ENCODE measurements around the gene NTHL1. TPM values are rescaled to one million over a fixed set of nuclear protein-coding genes. Genes with fewer than 3 reads are reported as not detected.

Gene NTHL1
- total and polyA plus RNA-seq, 2 of the 13 experiments (the other 11 are each of a cell fraction or from before 2014, with no cell fraction given) = 47.5 to 64.9 TPM

DNA sequence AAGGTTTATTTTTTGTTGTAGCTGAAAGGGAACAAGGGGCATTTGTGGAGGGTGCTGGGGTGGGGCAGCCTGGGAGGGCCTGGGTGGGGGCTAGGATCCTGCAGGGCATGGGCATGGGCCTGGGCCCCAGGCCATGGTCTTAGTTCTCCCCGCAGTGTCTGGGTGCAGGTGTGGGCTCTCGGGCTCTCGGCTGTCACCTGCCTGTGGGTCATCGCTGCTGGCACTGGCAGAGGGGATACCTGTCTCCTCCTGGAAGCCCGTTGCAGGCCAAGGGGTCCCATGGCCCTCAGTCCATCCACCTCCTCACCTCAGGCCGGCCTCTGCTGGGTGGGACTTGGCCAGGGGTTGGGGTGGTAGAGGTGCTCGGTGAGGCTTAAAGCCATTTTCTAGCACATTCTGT, 30.5 kb upstream of the NTHL1 start:
- Histone ChIP-seq H3K36me3 (replicated peaks in 1 of 2; ENCODE audit: control insufficient read depth in 1 of 2, insufficient read depth in 2 of 2, low read length in 2 of 2) (peaks cover 13 to 25% of the 10 kb centered on the region in 2 experiments; a peak in 3 of 5 replicates), H3K79me2 (ENCODE audit: insufficient read depth, low read length) (no peaks in the 10 kb centered on the region), H3K27ac (ENCODE audit: extremely low read length, insufficient read depth, low read length) (no peak overlapping the region), H3K4me2 (ENCODE audit: low read depth, low read length) (no peak overlapping the region), H2AFZ (ENCODE audit: low read length) (no peak overlapping the region), H3K27me3 (ENCODE audit: control insufficient read depth in 1 of 2, insufficient read depth in 2 of 2, low read length in 2 of 2) (no peaks in the 10 kb centered on the region), H3K9me3 (ENCODE audit: low read length) (no peaks in the 10 kb centered on the region), H3K4me1 (ENCODE audit: insufficient read depth, low read length) (no peaks in the 10 kb centered on the region), H3K4me3 (replicated peaks in 1 of 3; ENCODE audit: insufficient read depth in 1 of 3, low read depth in 2 of 3, low read length in 3 of 3) (no peak overlapping the region), H3K9ac (ENCODE audit: insufficient read depth, low read depth, low read length) (no peak overlapping the region), H4K20me1 (ENCODE audit: insufficient read depth, low read length) (no peaks in the 10 kb centered on the region)
- POLR2A ChIA-PET = no interaction called here
- CTCF ChIA-PET (ENCODE audit: low intra/inter-chr PET ratio, low total read pairs) = no interaction called here
- FAIRE-seq (no peak), DNase-seq (ENCODE audit: low spot score) (no peak), ATAC-seq (no peak)
- WGBS (ENCODE audit: low lambda C conversion rate) = 83% methylated on average over 1 of the region's 7 CpGs
- no TSS peak for BruUV-seq (replicated peaks)
- in situ Hi-C loops (cut with HindIII; ENCODE audit: extremely low pct_ligation_motif_present, low pct_unique_long_range_greater_than_20kb) (no loop called here), intact Hi-C loops (cut with micrococcal nuclease; ENCODE audit: unreplicated experiment) (no loop called here)
- TF ChIP-seq ZNF678 (CRISPR knock-in tag; IDR thresholded peaks at IDR 0.05) (no peak), AKAP8 (CRISPR knock-in tag; IDR thresholded peaks at IDR 0.05) (no peak), ZNF546 (CRISPR knock-in tag; conservative IDR thresholded peaks at IDR 0.05) (no peak), POLR2G (IDR thresholded peaks at IDR 0.05; ENCODE audit: low read depth, low read length) (no peak)
- TF ChIP-seq, protein P1, sequence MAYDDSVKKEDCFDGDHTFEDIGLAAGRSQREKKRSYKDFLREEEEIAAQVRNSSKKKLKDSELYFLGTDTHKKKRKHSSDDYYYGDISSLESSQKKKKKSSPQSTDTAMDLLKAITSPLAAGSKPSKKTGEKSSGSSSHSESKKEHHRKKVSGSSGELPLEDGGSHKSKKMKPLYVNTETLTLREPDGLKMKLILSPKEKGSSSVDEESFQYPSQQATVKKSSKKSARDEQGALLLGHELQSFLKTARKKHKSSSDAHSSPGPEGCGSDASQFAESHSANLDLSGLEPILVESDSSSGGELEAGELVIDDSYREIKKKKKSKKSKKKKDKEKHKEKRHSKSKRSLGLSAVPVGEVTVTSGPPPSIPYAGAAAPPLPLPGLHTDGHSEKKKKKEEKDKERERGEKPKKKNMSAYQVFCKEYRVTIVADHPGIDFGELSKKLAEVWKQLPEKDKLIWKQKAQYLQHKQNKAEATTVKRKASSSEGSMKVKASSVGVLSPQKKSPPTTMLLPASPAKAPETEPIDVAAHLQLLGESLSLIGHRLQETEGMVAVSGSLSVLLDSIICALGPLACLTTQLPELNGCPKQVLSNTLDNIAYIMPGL (CRISPR knock-in tag; IDR thresholded peaks at IDR 0.05; ENCODE audit: borderline replicate concordance in 1 of 2, low read depth in 1 of 2) = no peak

DNA sequence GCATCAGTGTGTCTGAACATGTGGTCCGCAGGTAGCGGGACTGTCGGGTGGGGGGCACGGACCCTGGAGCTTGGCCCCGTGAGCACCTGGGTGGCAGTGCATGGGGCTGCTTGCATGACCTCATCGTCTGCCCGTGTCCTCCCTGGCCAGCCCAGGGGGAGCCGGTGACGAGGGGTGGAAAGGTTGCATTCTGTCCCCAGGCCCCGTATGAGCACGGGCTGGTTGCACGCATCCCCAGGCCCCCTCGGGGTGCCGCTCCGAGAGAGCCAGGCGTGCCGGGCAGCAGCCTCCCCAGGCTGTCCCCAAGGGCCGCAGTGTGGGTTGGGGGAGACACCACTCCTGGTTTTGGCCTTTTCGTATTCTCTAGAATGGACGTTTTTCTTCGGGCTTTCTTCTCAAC, 30.1 kb upstream of the NTHL1 start:
- intact Hi-C loops (cut with micrococcal nuclease; ENCODE audit: unreplicated experiment) (no loop called here), in situ Hi-C loops (cut with HindIII; ENCODE audit: extremely low pct_ligation_motif_present, low pct_unique_long_range_greater_than_20kb) (no loop called here)
- Histone ChIP-seq H4K20me1 (ENCODE audit: insufficient read depth, low read length) (no peaks in the 10 kb centered on the region), H3K79me2 (ENCODE audit: insufficient read depth, low read length) (no peaks in the 10 kb centered on the region), H3K4me1 (ENCODE audit: insufficient read depth, low read length) (no peaks in the 10 kb centered on the region), H3K4me2 (ENCODE audit: low read depth, low read length) (no peak overlapping the region), H3K9me3 (ENCODE audit: low read length) (no peaks in the 10 kb centered on the region), H2AFZ (ENCODE audit: low read length) (no peak overlapping the region), H3K27me3 (ENCODE audit: control insufficient read depth in 1 of 2, insufficient read depth in 2 of 2, low read length in 2 of 2) (no peaks in the 10 kb centered on the region), H3K4me3 (replicated peaks in 1 of 3; ENCODE audit: insufficient read depth in 1 of 3, low read depth in 2 of 3, low read length in 3 of 3) (no peak overlapping the region), H3K9ac (ENCODE audit: insufficient read depth, low read depth, low read length) (no peak overlapping the region), H3K36me3 (replicated peaks in 1 of 2; ENCODE audit: control insufficient read depth in 1 of 2, insufficient read depth in 2 of 2, low read length in 2 of 2) (peaks cover 17 to 25% of the 10 kb centered on the region in 2 experiments; a peak in 3 of 5 replicates), H3K27ac (ENCODE audit: extremely low read length, insufficient read depth, low read length) (no peak overlapping the region)
- TF ChIP-seq, protein P2, sequence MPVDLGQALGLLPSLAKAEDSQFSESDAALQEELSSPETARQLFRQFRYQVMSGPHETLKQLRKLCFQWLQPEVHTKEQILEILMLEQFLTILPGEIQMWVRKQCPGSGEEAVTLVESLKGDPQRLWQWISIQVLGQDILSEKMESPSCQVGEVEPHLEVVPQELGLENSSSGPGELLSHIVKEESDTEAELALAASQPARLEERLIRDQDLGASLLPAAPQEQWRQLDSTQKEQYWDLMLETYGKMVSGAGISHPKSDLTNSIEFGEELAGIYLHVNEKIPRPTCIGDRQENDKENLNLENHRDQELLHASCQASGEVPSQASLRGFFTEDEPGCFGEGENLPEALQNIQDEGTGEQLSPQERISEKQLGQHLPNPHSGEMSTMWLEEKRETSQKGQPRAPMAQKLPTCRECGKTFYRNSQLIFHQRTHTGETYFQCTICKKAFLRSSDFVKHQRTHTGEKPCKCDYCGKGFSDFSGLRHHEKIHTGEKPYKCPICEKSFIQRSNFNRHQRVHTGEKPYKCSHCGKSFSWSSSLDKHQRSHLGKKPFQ (CRISPR knock-in tag; IDR thresholded peaks at IDR 0.05; ENCODE audit: insufficient replicate concordance) = no peak
- TF ChIP-seq ZNF234 (CRISPR knock-in tag; conservative IDR thresholded peaks at IDR 0.05) = no peak
- no peak for TF ChIP-seq ZNF747 (CRISPR knock-in tag; IDR thresholded peaks at IDR 0.05; ENCODE audit: borderline replicate concordance)
- no peak for TF ChIP-seq U2AF2 (IDR thresholded peaks at IDR 0.05; ENCODE audit: low read depth, low read length)
- no peak for TF ChIP-seq ZFY (CRISPR knock-in tag; IDR thresholded peaks at IDR 0.05)
- TF ChIP-seq ZFP41 (CRISPR knock-in tag; IDR thresholded peaks at IDR 0.05; ENCODE audit: borderline replicate concordance) = no peak
- CTCF ChIA-PET (ENCODE audit: low intra/inter-chr PET ratio, low total read pairs) = no interaction called here
- no peak for FAIRE-seq
- no peak for DNase-seq (ENCODE audit: low spot score)
- no TSS peak for BruUV-seq (replicated peaks)
- no peak for ATAC-seq
- POLR2A ChIA-PET = no interaction called here
- 99% methylated on average over 11 of the region's 21 CpGs for WGBS (ENCODE audit: low lambda C conversion rate)
